Endothelial cell of coronary artery (primary cell): Measurements from ENCODE around the gene MED12. TPM values are rescaled to one million over a fixed set of nuclear protein-coding genes. Genes with fewer than 3 reads are reported as not detected.

Experiments used
- total RNA-seq: library from RNA; depleted of rRNA; stranded (reverse); fragments of >200 nt; gene quantifications from 2 replicates; pipeline ENCODE4 v1.2.3, GENCODE V29; 2014

Gene MED12
- total RNA-seq: 38.7 and 43.4 TPM in 2 replicates

DNA sequence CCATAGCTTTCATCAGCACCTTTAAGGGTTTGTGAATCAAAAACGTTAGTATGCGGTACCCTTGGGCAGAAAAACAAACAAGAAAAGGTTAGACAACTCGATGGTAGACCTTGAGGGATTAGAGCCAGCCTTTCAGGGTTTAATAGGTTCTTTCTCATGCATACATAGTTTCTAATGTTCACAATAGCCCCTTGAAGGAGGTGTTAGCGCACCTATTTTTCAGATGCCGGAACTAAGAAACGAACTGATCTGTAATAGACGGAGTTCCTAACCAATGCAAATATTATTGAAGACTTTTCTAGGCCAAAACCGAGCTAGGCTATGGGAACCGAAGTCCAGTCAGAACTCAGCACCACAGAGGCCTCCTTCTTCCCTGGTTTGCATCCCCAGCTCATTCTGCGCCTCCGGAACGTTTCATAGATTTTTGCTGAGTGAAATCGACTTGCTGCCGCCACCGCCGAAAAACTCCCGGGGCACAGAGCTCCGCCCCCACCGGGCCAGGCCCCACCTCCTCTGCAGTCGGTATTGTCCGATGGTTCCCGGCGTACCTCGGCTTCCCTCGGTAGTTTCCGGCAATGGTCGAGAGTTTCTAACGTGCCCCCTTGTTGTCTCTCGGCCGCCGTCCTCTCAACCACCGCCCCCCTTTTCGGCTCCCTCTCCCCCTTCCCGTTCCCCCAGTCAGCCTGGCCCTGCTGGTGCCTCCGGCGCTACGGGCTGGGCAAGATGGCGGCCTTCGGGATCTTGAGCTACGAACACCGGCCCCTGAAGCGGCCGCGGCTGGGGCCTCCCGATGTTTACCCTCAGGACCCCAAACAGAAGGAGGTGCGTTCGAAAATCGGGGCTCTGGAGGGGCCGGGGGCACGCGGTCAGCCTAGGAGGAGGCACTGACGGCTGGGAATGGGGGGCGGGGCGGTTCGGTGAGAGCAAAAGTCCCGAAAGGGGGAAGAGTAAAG lies at the start of gene MED12:
MED12 (plus strand) TSS at position 565 of the 953 bp plus-strand sequence; CDS start at position 724, 159 bp downstream.

DNA sequence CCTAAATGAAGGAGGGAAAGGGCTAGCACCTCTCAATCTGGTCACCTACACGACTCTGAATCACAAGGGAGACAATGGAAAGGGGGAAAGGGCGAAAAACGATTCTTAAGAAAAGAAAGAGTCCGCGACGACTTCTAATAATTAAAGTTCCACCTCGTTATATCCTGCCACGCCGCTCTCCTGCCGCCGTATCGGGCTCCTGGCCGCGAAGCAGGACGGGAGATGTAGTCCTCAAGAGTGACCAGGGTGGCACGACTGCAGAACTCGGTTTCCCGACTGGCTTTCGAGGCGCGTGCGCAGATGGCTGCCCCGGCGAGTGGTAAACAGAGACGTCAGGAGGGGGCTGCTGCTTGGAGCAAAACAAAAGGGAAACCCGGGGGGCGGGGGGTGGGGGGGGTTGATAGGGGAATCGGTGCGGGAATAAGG lies 22.8 kb upstream of the MED12 start, which contains the start of gene FOXO4:
FOXO4 (plus strand) TSS at position 297 of the 426 bp plus-strand sequence. CDS start 678 bp downstream, outside the sequence.

DNA sequence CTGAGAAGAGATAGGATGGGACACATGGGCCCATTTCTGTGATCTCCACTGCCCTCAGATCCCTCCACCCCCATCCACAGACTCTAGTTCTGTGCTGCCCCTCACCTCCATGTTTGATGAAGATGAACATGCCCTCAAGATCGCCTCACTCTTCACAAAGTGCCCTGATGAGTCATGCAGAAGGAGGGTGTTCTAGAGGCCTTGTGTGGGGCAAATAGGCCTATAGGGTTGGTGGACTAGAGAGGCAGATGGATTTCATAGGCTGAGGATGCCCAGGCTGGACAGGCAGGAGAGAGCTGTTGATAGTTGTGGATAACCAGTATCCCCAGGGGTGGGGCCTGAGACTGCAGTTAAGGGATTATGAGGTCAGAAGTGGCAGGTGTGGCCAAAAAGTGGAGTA lies 12.0 kb upstream of the MED12 start, which contains the start of gene CXorf65:
CXorf65 (minus strand) TSS at position 314 of the 400 bp plus-strand sequence; CDS start at position 130, 184 bp downstream.

DNA sequence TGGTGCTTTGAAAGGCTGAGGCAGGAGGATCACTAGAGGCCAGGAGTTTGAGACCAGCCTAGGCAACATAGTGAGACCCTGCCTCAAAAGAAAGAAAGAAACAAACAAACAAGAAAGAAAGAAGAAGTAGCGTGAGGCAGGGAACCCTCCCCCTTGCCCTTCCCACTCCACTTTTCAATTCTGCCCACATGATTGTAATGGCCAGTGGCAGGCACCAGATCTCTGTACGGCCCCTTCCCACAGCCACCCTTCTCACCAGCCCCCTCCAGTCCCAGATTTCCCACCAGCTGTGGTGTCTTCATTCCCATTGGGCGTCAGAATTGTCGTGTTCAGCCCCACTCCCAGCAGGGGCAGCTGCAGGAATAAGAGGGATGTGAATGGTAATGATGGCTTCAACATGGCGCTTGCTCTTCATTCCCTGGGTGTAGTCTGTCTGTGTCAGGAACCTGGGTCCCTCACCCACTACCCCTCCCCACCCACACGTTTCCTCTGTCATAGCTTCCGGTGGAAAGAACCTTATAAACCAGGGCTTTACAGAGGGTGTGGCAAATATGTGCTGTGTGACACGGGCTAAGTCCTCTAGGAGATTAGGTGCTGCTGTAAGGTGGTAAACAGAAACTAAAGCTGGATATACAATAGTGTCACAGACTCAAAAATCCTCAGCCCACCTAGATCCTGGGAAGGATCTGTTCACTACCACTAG lies 7.1 kb upstream of the MED12 start, which contains the start of gene IL2RG:
IL2RG (minus strand) TSS at position 437 of the 703 bp plus-strand sequence; CDS start at position 399, 38 bp downstream.

DNA sequence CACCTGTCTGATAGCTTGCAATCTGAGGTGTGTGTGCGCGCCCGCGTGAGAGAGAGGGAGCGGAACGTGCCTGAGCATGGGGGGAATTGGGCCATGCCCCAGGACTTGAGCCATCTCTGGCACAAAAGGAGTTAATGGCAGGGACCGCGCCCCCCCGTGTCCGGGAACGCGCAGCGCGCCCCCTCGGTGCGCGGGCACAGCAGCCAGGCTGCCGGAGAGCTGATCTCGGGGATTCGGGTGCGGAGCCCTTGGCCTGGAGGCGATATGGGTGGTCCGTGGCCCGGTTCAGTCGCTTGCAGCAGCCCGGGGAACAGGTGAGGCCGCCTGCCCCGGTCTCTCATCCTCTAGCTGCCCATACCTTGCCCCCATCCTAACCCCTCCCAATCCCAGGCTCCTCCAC lies 26.3 kb downstream of the MED12 start, which contains the start of gene NLGN3:
NLGN3 (plus strand) TSS at position 191 of the 400 bp plus-strand sequence. CDS start 2,909 bp downstream, outside the sequence.

Other genes with a start within 250 kb of the MED12 start
- not detected in 2 replicates for gene TEX11, start 209.9 kb upstream of the MED12 start, total RNA-seq
- not detected in 2 replicates for gene SLC7A3, start 187.5 kb upstream of the MED12 start, total RNA-seq
- 68.5 and 80.8 TPM in 2 replicates for gene SNX12, start 50.3 kb upstream of the MED12 start, total RNA-seq
- 4.5 and 5.3 TPM in 2 replicates for gene FOXO4, start 22.7 kb upstream of the MED12 start, total RNA-seq
- gene CXorf65, start 11.9 kb upstream of the MED12 start, total RNA-seq: not detected in 2 replicates
- gene IL2RG, start 7.0 kb upstream of the MED12 start, total RNA-seq: not detected in 2 replicates
- gene NLGN3, start 26.2 kb downstream of the MED12 start, total RNA-seq: 0.09 TPM in 2 replicates
- gene GJB1, start 104.6 kb downstream of the MED12 start, total RNA-seq: not detected in 2 replicates
- 10.4 and 10.5 TPM in 2 replicates for gene ZMYM3, start 135.5 kb downstream of the MED12 start, total RNA-seq
- 436 and 523 TPM in 2 replicates for gene NONO, start 165.0 kb downstream of the MED12 start, total RNA-seq
- 1.5 and 2.1 TPM in 2 replicates for gene ITGB1BP2, start 183.2 kb downstream of the MED12 start, total RNA-seq
- gene TAF1, start 247.8 kb downstream of the MED12 start, total RNA-seq: 48.0 and 49.1 TPM in 2 replicates